ENCODE data around the gene CCDC3. TPM values are rescaled to one million over a fixed set of nuclear protein-coding genes. Genes with fewer than 3 reads are reported as not detected.
A peak's percentile ranks its signal among the peaks of the same experiment; 100 is the strongest.

CCDC3 gene
- total RNA-seq, 1 experiment from 2014 or later: not detected

- Histone ChIP-seq H4K20me1 (ENCODE audit: low read length) (no peaks in the 10 kb centered on the region), H3K4me3 (ENCODE audit: low read length) (no peak overlapping the region), H3K36me3 (ENCODE audit: low read depth, low read length) (no peaks in the 10 kb centered on the region), H3K9me2 (replicated peaks; ENCODE audit: low read length) (no peaks in the 10 kb centered on the region), H3K27ac (ENCODE audit: low read length) (no peak overlapping the region), H2AFZ (ENCODE audit: low read length) (no peak overlapping the region), H3K27me3 (ENCODE audit: low read length) (no peaks in the 10 kb centered on the region), H3K4me2 (ENCODE audit: low read length) (no peak overlapping the region), H3K79me2 (ENCODE audit: low read length) (no peaks in the 10 kb centered on the region), H3F3A (ENCODE audit: low read length, unreplicated experiment) (no peaks in the 10 kb centered on the region), H3K9me3 (ENCODE audit: low read length) (no peaks in the 10 kb centered on the region), H3K9ac (ENCODE audit: low read length) (no peak overlapping the region), H3K4me1 (ENCODE audit: insufficient read depth, low read length) (no peaks in the 10 kb centered on the region)
- DNase-seq (no peak), ATAC-seq (no peak)
- ChIA-PET CTCF (no interaction called here), POLR2A (ENCODE audit: unreplicated experiment) (no interaction called here)
- TF ChIP-seq EZH2phosphoT487 (IDR thresholded peaks at IDR 0.05; ENCODE audit: borderline replicate concordance, low read length) (no peak), CTCF (conservative IDR thresholded peaks at IDR 0.05; ENCODE audit: low read depth, low read length) (no peak), EZH2 (IDR thresholded peaks at IDR 0.05; ENCODE audit: low read length, unreplicated experiment) (no peak)
- no TSS peak for BruUV-seq (replicated peaks)
- intact Hi-C loops (cut with micrococcal nuclease): loop anchor here (2.0 kb wide), 1 partner anchor 257 kb away; no protein-coding TSS in a partner anchor
These were observed 25.6 kb downstream of the CCDC3 start for GRCh38 chr10:12975906-12976305.

DNA sequence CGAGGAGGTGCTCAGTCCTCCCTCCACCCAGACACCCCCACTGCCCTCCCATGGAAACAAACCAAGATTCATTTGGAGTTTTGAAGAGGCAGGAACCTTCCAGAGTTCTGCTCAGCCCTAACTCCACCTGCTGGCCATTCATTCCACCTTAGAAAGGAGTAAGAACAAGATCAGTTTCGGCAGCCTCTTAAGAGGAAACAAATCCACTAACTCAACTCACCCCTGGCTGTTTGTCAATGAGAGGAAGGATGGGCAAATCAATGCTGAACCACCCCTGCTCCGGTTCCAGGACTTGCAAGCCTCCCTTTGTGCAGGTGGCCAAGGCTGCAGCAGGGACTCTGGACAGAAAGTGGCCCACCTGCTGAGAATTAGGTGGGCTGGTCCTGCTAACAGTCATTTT lies 26.2 kb downstream of the CCDC3 start:
- ATAC-seq (peak; percentile 49), DNase-seq (peak; percentile 42)
- no peaks in the 10 kb centered on the region for H3K79me2 ChIP-seq (ENCODE audit: low read length)

More for the DNA sequence above, 26.2 kb downstream of the CCDC3 start:
- Histone ChIP-seq H3K4me3 (ENCODE audit: low read length) (no peak overlapping the region), H3K9me3 (ENCODE audit: low read length) (no peaks in the 10 kb centered on the region), H4K20me1 (ENCODE audit: low read length) (no peaks in the 10 kb centered on the region), H3K36me3 (ENCODE audit: low read depth, low read length) (no peaks in the 10 kb centered on the region), H3K9ac (ENCODE audit: low read length) (no peak overlapping the region), H3K27me3 (ENCODE audit: low read length) (no peaks in the 10 kb centered on the region), H3K4me1 (ENCODE audit: insufficient read depth, low read length) (no peaks in the 10 kb centered on the region), H3K9me2 (replicated peaks; ENCODE audit: low read length) (no peaks in the 10 kb centered on the region), H2AFZ (ENCODE audit: low read length) (no peak overlapping the region), H3F3A (ENCODE audit: low read length, unreplicated experiment) (no peaks in the 10 kb centered on the region), H3K27ac (ENCODE audit: low read length) (no peak overlapping the region), H3K4me2 (ENCODE audit: low read length) (no peak overlapping the region)
- ChIA-PET CTCF (interaction anchor here (0.6 kb wide), 1 partner anchor 43 kb away, joined by 3 read pairs; no protein-coding TSS in a partner anchor), POLR2A (ENCODE audit: unreplicated experiment) (no interaction called here)
- TF ChIP-seq EZH2phosphoT487 (IDR thresholded peaks at IDR 0.05; ENCODE audit: borderline replicate concordance, low read length) (no peak), CTCF (conservative IDR thresholded peaks at IDR 0.05; ENCODE audit: low read depth, low read length) (peak; percentile 50), EZH2 (IDR thresholded peaks at IDR 0.05; ENCODE audit: low read length, unreplicated experiment) (no peak)
- intact Hi-C loops (cut with micrococcal nuclease): loop anchor here (2.0 kb wide), 1 partner anchor 256 kb away; no protein-coding TSS in a partner anchor
- no TSS peak for BruUV-seq (replicated peaks)
